22Rv1 (cell line): ENCODE measurements around the gene SETD9.

Experiments
- CTCF ChIP-seq: fragments of 450-650 bp; IDR thresholded peaks from 2 replicates; pipeline ENCODE4 v1.5.1; 2017; ENCODE audit warnings: mild to moderate bottlenecking
- ZFX ChIP-seq: fragments of 450-650 bp; IDR thresholded peaks from 2 replicates; pipeline ENCODE4 v1.6.1; 2017; ENCODE audit warnings: antibody characterized with exemption, borderline replicate concordance

- TF ChIP-seq CTCF, result no peak
- no peak for TF ChIP-seq ZFX
Measured at GRCh38 chr5:56862909-56863308, 46.5 kb upstream of the SETD9 start.
